H7 (cell line): ENCODE results near the gene GPR156. TPM values are rescaled to one million over a fixed set of nuclear protein-coding genes. Genes with fewer than 3 reads are reported as not detected.
"Not testable (repeated sequence)": the region's sequence is repeated elsewhere in the genome, so short reads cannot be mapped to it uniquely, and the experiment has no call there.

Experiments used
- DNase-seq: peaks from one replicate; pipeline ENCODE4 v3.0.0; 2012
- H3K27me3 ChIP-seq: 2 replicates; pipeline ENCODE4 v1.6.0; 2011; ENCODE audit warnings: mild to moderate bottlenecking, low read length; ENCODE audit not compliant: control insufficient read depth, insufficient read depth
- H3K36me3 ChIP-seq: replicated peaks from 2 replicates; pipeline ENCODE4 v1.5.1; 2011; ENCODE audit warnings: low read length; ENCODE audit not compliant: control insufficient read depth, insufficient read depth
- H3K4me3 ChIP-seq: 2 replicates; pipeline ENCODE4 v1.5.1; 2011; ENCODE audit warnings: low read depth, mild to moderate bottlenecking, control low read depth, low read length, moderate library complexity; ENCODE audit not compliant: insufficient read depth
- total RNA-seq: library from RNA; depleted of rRNA; stranded (reverse); fragments of >200 nt; shearing (Covaris generic); gene quantifications from 2 replicates; pipeline ENCODE4 v1.2.3, GENCODE V29; 2014

Gene GPR156
- total RNA-seq, 1 experiment from 2014 or later = 0.55 TPM

DNA sequence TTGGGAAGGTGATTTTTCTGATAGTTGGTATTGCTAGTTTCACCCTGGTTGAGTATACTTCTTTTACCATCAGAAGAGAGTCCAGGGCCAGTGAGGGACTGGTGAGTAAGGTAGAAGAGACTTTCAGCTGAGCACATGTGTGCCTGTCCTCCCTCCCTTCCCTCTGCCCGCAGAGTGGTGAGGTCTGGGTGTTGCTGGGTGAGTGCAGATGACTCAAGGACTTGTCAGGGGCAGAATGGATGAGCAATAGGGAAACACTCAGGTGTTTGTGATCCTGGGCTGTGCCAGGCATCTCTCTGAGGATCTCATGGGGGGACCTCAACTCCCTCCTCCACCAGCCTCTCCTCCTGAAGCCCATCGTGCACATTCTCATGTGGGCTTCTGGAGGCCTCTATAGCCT lies 114.8 kb downstream of the GPR156 start:
- Histone ChIP-seq H3K27me3 (no peaks in the 10 kb centered on the region), H3K4me3 (no peak overlapping the region), H3K36me3 (no peaks in the 10 kb centered on the region)
- no peak for DNase-seq

DNA sequence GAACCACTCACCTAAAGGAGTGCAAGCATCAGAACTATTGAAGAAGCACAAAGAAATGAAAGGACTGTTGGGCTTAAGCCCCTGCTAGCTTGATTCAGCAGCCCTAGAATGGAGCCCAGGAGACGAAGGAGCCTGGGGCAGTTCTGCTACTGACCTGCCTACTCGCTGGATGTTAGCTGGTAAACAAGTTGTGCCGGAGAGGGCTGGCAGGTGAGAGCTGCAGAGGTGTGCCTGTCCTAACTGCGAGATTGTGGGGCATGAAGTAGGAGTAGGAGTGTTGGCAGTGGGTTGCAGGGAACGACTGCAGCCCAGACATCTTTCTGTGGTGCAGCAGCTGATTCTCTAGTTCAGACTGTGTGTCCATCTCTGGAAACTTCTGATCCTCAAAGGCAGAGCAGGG lies 115.6 kb downstream of the GPR156 start:
- no peaks in the 10 kb centered on the region for H3K27me3 ChIP-seq
- no peaks in the 10 kb centered on the region for H3K36me3 ChIP-seq
- no peak overlapping the region for H3K4me3 ChIP-seq
- no peak for DNase-seq

DNA sequence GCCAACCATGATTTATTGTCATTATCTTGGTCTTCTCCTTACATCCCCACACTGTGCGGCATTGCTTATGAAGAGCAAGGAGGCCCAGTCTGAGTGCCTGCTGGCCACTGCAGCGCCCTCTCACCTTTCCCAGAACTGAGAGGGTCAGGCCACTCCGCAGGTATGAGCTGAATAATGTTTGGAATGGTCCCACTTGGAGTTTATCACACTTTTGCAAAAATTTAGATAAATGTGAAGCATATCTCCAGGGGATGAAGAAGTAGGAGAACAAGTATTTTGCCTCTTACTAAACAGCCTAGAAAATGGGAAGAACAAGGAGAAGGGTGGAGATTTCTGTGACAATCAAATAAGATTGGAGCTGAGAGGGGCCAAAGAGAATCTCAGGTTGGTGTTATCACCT lies 116.4 kb downstream of the GPR156 start:
- no peak for DNase-seq
- H3K36me3 ChIP-seq = no peaks in the 10 kb centered on the region
- H3K4me3 ChIP-seq = no peak overlapping the region
- H3K27me3 ChIP-seq = no peaks in the 10 kb centered on the region

DNA sequence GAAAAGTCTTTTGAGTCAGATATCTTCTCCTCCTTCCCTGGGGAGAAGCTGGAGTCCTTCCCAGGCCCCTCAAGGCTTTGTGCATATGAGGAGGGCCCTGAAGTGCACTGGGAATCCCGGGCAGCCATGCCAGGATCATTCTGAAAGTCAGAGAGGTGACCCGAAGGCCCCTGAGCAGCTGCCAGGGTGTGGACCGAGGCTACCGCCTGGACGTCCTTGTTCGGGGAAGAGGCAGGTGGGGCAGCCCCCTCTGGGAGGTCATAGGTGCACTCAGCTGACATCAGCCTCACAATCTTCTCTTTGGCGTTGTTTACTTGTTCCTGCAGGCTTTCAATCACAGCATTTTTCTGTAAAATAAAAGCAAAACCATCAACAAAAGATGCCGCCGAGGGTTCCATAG lies 117.0 kb downstream of the GPR156 start:
- Histone ChIP-seq H3K4me3 (no peak overlapping the region), H3K27me3 (no peaks in the 10 kb centered on the region), H3K36me3 (no peaks in the 10 kb centered on the region)
- DNase-seq = no peak

DNA sequence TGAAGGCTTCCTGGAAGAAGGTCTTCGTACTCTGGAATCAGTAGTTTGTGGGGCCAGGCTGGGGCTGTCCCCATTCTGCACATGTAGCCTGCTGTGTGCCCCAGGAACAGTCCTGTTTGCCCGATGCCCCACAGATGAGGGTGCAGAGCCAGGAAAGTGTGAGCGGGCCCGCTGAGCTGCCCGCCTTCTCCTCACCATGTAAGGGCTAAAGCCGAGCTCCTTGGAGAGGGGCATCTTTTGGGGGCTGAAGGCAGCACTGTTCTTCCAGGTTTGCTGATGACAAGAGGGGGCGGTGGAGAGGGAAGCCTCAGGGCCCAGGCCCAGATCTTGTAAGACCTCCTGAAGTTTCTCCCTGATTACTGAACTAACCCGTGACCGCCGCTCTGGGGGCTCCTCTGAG lies 117.5 kb downstream of the GPR156 start:
- Histone ChIP-seq H3K4me3 (no peak overlapping the region), H3K27me3 (no peaks in the 10 kb centered on the region), H3K36me3 (no peaks in the 10 kb centered on the region)
- no peak for DNase-seq

DNA sequence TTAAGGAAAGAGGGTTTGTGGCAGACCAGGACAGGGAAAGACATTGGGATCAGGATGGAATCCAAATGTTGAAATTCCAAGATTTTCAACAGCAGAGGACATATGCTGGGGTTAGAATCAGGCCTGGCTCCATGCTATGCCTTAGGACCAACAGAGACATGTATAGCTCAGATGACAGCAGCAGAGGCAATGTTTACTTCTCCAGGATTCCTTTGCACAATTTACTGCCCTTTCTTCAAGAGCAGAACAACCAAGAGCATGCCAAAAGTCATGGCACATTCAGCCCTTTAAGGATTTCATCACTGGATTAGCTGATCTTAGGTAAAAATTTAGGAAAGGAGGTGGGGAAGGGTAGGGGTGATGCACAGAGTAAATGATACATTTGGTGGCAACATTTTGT lies 121.2 kb downstream of the GPR156 start:
- DNase-seq = no peak
- no peaks in the 10 kb centered on the region for H3K27me3 ChIP-seq
- no peaks in the 10 kb centered on the region for H3K36me3 ChIP-seq
- H3K4me3 ChIP-seq = no peak overlapping the region

DNA sequence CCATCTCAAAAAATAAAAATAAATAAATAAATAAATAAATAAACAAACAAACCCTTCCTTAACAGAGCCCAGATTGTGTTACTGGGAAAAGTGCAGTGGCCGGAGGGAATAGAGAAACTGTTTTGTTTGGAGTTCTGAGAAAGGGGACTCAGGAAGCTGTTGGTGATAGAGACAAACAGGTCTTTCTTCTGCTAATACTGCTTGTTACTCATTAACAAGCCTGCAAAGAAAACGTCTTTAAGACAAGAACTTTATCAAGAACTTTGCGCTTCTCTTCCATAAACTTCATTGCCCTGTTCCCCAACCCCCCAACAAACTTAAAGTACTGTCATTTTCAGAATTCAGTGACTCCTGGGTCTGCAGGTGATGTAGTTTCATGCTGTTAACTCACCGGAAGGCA lies 122.0 kb downstream of the GPR156 start:
- no peak for DNase-seq

DNA sequence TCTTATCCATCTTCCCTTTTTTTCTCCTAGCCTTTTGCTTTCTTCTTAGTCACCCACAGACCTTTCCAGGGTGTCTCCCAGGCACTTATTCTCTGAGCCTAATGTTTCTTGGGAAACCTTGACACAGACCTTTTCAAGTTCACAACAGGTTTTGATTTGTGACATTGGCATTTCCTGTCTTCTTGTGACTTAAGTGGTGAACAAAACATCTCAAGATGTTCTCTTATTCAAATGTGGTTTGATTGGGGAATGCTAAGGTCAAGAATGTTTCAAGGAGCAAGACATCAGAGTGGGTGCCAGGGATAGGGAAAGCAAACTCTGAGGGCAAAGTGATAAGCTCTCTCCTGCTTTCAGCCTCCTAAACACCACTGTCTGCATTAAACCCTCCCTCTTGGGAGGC lies 122.6 kb downstream of the GPR156 start:
- H3K36me3 ChIP-seq = no peaks in the 10 kb centered on the region
- no peaks in the 10 kb centered on the region for H3K27me3 ChIP-seq
- DNase-seq = no peak
- no peak overlapping the region for H3K4me3 ChIP-seq

More for the DNA sequence above, 122.0 kb downstream of the GPR156 start:
- H3K4me3 ChIP-seq = no peak overlapping the region
- no peaks in the 10 kb centered on the region for H3K36me3 ChIP-seq
- H3K27me3 ChIP-seq = no peaks in the 10 kb centered on the region

DNA sequence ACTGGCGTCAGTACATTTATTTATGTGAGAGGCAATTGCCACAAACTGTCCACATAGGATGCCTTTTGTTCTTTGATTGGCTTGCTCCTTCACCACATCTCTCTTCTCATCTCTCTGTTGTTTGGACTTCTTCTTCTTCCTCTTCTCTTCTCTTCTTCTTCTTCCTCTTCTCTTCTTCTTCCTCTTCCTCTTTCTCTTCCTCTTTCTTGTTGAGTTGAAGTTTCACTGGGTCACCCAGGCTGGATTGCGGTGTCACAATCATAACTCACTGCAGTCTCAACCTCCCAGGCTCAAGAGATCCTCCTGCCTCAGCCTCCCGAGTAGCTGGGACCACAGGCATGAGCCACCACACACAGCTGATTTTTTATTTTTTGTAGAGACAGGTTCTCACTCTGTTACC lies 123.1 kb downstream of the GPR156 start:
- Histone ChIP-seq H3K4me3 (no peak overlapping the region), H3K36me3 (no peaks in the 10 kb centered on the region), H3K27me3 (no peaks in the 10 kb centered on the region)
- no peak for DNase-seq

DNA sequence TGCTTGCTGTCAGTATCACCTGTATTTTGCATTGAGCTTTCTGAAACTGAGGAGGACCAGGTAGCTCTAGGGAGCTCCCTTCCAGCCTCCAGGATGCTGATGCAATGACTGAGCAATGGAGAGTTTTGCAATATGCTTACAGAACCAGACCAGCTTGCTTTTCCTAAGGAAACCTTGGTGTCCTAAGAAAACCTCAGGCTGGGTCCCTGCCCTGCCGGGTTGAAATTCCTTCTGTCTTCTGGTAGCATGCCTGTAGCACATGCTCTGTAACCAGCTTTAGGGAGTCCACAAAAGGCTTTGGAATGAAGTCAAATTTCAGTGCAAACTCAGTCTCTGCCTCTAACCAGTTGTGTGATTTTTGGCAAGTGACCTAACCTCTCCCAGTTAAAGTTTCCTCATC lies 125.0 kb downstream of the GPR156 start:
- Histone ChIP-seq H3K36me3 (no peaks in the 10 kb centered on the region), H3K4me3 (no peak overlapping the region), H3K27me3 (no peaks in the 10 kb centered on the region)
- DNase-seq = no peak

DNA sequence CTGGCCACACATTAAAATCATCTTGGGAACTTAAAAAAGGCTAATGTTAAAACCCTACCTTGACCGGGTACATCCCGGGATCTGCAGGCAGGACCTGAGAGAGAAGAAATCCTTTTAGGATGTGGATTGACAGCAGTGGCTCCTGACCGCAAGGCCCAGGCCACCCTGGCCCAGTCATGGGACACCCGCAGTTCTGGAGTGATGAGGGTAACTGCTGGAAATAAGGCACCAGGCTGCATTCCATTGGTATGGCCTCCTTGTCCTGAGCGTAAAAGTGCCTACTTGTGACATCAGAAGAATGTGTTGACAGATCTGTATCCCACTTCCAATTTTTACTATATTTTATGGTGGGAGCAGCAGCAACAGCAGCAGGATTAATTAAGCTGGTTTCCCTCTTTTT lies 127.3 kb downstream of the GPR156 start:
- DNase-seq = no peak
- Histone ChIP-seq H3K27me3 (no peaks in the 10 kb centered on the region), H3K4me3 (no peak overlapping the region), H3K36me3 (no peaks in the 10 kb centered on the region)

DNA sequence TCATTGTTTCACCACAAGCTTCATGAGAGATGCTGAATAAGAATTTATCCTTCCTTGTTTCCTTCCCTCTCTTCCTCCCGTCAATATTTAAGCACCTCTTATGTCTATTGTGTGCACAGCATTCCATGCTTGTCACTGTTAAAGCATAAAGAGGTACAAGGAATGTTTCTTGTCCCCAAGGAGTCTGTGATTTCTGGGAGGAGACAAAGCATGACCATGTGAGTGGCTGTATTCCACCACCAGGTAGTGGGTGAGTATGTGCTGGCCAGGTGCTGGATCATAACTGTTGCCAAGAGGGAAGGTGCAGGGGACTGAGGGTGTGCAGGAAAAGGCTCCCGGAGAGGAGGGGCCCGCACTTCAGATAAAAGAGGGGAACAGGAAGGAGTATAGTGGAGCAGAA lies 127.9 kb downstream of the GPR156 start:
- DNase-seq = no peak
- H3K27me3 ChIP-seq = no peaks in the 10 kb centered on the region
- no peak overlapping the region for H3K4me3 ChIP-seq
- no peaks in the 10 kb centered on the region for H3K36me3 ChIP-seq

DNA sequence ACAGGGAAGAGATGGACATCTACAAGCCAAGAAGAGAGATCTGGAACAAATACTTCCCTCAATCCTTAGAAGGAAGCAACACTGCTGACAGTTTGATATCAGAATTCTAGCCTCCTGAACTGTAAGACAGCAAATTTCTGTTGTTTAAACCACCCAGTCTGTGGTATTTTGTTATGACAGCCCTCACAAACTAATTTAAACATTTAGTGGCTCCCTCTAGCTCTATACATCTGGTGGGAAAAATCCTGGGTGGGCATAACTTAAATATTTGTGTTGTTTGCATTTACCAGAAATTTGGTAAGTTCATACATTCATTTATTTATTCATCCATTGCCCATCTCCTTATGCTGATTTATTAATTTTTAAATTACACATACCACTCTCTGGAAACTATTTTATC lies 128.3 kb downstream of the GPR156 start:
- Histone ChIP-seq H3K36me3 (no peaks in the 10 kb centered on the region), H3K27me3 (no peaks in the 10 kb centered on the region), H3K4me3 (no peak overlapping the region)
- DNase-seq = no peak

DNA sequence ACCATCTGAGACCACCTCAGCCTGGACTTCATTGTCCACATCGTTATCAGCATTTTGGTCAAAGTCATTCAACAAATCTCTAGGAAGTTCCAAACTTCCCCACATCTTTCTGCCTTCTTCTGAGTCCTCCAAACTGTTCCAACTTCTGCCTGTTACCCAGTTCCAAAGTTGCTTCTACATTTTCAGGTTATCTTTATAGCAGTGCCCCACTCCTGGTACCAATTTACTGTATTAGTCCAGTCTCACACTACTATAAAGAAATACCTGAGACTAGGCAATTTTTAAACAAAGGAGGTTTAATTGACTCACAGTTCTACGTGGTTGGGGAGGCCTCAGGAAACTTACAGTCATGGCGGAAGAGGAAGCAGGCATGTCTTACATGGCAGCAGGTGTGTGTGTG lies 129.3 kb downstream of the GPR156 start:
- not testable (repeated sequence) for DNase-seq, H3K36me3 ChIP-seq, H3K27me3 ChIP-seq, H3K4me3 ChIP-seq

DNA sequence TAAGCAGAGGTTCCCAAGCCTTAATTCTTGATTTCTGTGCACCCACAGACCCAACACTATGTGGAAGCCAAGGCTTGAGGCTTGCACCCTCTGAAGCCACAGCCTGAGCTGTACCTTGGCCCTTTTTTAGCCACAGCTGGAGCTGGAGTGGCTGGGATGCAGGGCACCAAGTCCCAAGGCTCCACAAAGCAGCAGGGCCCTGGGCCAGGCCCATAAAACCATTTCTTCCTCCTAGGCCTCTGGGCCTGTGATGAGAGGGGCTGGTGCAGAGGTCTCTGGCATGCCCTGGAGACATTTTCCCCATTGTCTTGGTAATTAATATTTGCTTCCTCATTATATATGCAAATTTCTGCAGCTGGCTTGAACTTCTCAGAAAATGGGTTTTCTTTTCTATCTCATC lies 129.9 kb downstream of the GPR156 start:
- DNase-seq = no peak
- Histone ChIP-seq H3K4me3 (no peak overlapping the region), H3K36me3 (no peaks in the 10 kb centered on the region)

DNA sequence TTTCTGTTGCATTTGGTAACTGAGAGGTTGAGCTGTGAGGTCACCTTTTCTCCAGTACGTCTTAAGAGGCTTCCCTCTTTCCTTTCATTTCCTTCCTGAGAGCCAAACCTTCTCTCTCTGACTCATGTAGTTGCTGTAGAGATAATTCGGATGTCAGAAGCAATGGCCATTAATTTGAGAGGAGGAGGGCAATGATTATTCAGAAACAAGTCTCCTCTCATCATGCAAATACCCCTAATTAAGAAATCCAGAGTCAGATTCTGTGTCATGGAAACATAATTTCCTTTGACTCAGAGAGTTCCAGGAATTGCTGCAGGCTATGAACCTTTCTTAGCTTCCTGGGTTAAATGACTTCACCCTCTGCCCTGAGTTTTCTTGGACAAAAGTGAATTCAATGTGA lies 131.7 kb downstream of the GPR156 start:
- DNase-seq = no peak
- no peaks in the 10 kb centered on the region for H3K27me3 ChIP-seq
- H3K4me3 ChIP-seq = no peak overlapping the region
- no peaks in the 10 kb centered on the region for H3K36me3 ChIP-seq

More for the DNA sequence above, 129.9 kb downstream of the GPR156 start:
- H3K27me3 ChIP-seq = no peaks in the 10 kb centered on the region
